ENCODE results near the gene HAO2. TPM values are rescaled to one million over a fixed set of nuclear protein-coding genes. Genes with fewer than 3 reads are reported as not detected.

The HAO2 gene
- total RNA-seq, 1 donor from 2014 or later, result not detected

DNA sequence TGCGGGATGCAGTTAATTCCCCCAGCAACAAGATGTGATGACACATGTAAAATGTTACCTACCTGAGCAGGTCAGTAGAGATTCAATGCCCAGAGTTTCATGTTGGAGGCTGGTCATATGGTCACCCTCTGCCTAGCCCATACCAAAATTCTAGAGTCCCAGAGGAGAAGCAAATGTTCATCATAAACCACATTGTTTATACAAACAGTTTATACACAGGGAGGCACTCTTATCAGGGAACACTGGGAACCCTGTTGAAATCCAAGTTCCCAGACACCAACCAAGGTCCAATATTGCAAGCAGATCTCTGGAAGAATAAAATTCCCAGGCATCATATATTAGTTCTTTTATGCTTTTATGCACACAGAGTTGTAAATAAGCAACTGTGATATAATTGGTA, 10.5 kb downstream of the HAO2 start:
- no peak for DNase-seq (ENCODE audit: low read depth, low spot score)
- Mint-ChIP-seq H3K36me3 (ENCODE audit: low read depth) (no peaks in the 10 kb centered on the region), H3K9me3 (peaks cover 3% of the 10 kb centered on the region), H3K27ac (ENCODE audit: unreplicated experiment) (no peak overlapping the region), H3K4me1 (no peaks in the 10 kb centered on the region), H3K4me3 (no peak overlapping the region), H3K27me3 (ENCODE audit: low read depth) (peaks cover 2% of the 10 kb centered on the region)
- TF ChIP-seq, protein P1, sequence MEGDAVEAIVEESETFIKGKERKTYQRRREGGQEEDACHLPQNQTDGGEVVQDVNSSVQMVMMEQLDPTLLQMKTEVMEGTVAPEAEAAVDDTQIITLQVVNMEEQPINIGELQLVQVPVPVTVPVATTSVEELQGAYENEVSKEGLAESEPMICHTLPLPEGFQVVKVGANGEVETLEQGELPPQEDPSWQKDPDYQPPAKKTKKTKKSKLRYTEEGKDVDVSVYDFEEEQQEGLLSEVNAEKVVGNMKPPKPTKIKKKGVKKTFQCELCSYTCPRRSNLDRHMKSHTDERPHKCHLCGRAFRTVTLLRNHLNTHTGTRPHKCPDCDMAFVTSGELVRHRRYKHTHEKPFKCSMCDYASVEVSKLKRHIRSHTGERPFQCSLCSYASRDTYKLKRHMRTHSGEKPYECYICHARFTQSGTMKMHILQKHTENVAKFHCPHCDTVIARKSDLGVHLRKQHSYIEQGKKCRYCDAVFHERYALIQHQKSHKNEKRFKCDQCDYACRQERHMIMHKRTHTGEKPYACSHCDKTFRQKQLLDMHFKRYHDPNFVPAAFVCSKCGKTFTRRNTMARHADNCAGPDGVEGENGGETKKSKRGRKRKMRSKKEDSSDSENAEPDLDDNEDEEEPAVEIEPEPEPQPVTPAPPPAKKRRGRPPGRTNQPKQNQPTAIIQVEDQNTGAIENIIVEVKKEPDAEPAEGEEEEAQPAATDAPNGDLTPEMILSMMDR (conservative IDR thresholded peaks at IDR 0.05), result no peak

DNA sequence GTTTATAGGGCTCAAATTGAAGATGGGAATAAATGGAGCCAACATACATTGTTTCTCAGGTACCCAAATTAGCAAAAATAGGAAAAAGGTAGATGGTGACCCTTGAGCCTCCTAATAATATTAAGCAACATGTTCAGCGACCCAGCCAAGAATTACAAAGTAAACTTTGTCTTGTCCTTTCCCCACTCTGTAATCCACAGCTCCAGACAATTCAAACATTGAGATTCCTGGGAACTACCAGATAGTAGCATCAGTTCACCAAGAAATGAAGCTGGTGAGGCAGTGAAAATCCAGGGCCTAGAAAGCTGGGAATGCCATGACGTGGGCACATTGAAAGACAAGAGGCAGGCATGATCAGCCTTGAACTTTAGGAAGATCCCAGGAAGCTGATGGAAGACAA, 11.7 kb downstream of the HAO2 start:
- Mint-ChIP-seq H3K9me3 (peaks cover 3% of the 10 kb centered on the region), H3K4me1 (no peaks in the 10 kb centered on the region), H3K27me3 (ENCODE audit: low read depth) (no peaks in the 10 kb centered on the region), H3K36me3 (ENCODE audit: low read depth) (no peaks in the 10 kb centered on the region), H3K27ac (ENCODE audit: unreplicated experiment) (no peak overlapping the region), H3K4me3 (no peak overlapping the region)
- TF ChIP-seq, protein P1 (conservative IDR thresholded peaks at IDR 0.05), result no peak
- no peak for DNase-seq (ENCODE audit: low read depth, low spot score)

DNA sequence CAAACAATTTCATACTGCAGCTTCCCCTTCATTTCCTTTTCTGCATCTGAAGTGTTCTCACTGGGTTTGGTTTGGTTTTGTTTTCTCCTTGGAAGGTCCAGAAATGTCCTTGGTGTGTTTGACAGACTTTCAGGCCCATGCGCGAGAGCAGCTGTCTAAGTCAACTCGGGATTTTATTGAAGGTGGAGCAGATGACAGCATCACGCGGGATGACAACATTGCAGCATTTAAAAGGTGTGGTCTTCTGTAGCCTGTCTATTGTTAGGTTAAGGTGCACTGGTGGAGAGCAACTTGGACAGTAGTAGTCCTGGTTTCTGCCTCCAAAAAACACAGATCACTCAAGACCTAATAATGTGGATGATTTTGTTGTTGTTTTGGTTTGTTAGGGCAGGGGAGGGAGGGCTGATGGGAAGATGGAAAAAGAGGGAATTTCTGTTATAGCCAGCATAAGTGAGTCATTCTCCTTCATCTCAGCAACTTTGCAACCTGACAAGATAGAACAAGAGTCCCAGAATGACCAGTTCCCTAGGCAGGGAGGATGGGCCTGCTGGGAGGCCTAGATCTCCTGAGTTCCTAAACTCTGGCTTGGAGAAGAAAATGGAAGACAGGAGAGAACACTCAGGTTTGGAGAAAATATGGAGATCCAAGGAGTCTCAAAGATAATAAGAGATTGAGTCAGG, 12.5 kb downstream of the HAO2 start:
- Mint-ChIP-seq H3K9me3 (peaks cover 3% of the 10 kb centered on the region), H3K27me3 (ENCODE audit: low read depth) (no peaks in the 10 kb centered on the region), H3K27ac (ENCODE audit: unreplicated experiment) (no peak overlapping the region), H3K4me1 (no peaks in the 10 kb centered on the region), H3K4me3 (no peak overlapping the region), H3K36me3 (ENCODE audit: low read depth) (no peaks in the 10 kb centered on the region)
- TF ChIP-seq, protein P1 (conservative IDR thresholded peaks at IDR 0.05), result no peak
- DNase-seq (ENCODE audit: low read depth, low spot score), result no peak

DNA sequence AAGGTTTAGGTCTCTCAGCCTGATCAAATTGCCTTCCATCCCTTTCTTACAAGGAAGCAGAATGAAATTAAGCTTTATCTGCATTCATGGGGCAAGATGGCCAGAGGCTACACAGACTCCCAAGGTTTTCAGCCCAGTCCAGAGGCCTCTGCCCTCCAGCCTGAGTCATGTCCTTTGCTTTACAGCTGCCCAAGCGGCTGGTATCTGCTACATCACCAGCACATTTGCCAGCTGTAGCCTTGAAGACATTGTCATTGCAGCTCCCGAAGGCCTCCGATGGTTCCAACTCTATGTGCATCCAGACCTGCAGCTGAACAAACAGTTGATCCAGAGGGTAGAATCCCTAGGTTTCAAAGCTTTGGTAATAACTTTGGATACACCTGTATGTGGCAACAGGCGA, 16.0 kb downstream of the HAO2 start:
- Mint-ChIP-seq H3K27me3 (ENCODE audit: low read depth) (no peaks in the 10 kb centered on the region), H3K4me3 (no peak overlapping the region), H3K27ac (ENCODE audit: unreplicated experiment) (no peak overlapping the region), H3K36me3 (ENCODE audit: low read depth) (no peaks in the 10 kb centered on the region), H3K9me3 (no peaks in the 10 kb centered on the region), H3K4me1 (no peaks in the 10 kb centered on the region)
- TF ChIP-seq, protein P1 (conservative IDR thresholded peaks at IDR 0.05), result no peak
- no peak for DNase-seq (ENCODE audit: low read depth, low spot score)

DNA sequence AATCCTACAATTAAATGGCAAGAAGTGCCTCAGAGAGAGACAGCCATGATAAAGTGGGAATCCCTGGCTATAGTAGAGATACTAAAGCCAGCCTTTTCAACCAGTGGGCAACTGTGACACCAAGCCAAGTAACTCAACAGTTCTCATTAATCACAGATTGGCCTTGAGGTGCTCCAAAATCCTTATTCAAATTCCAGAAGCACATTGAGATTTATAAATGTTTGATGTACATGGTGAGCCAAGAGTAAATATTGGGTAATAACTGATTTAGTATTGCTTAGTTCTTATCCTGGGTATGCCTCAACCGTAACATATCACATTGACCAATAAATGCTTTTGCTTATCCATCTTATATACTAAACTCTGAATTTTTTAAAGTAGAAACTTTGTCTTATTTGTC, 17.1 kb downstream of the HAO2 start:
- H3K27ac Mint-ChIP-seq (ENCODE audit: unreplicated experiment), result no peak overlapping the region
- H3K36me3 Mint-ChIP-seq (ENCODE audit: low read depth), result no peaks in the 10 kb centered on the region
- no peak for DNase-seq (ENCODE audit: low read depth, low spot score)
- no peaks in the 10 kb centered on the region for H3K4me1 Mint-ChIP-seq
- TF ChIP-seq, protein P1 (conservative IDR thresholded peaks at IDR 0.05), result no peak
- H3K27me3 Mint-ChIP-seq (ENCODE audit: low read depth), result no peaks in the 10 kb centered on the region
- H3K9me3 Mint-ChIP-seq, result no peaks in the 10 kb centered on the region
- no peak overlapping the region for H3K4me3 Mint-ChIP-seq
